CD4-positive, alpha-beta T cell treated with Interleukin-6 for 4 hours (primary cell): Measurements from ENCODE around the gene AKR7A3.
"Not testable (repeated sequence)": the region's sequence is repeated elsewhere in the genome, so short reads cannot be mapped to it uniquely, and the experiment has no call there.

ENCODE experiments used
- DNase-seq: peaks from one replicate; pipeline ENCODE4 v3.0.0-alpha.2; 2020; ENCODE audit warnings: mixed read lengths

Gene AKR7A3

DNA sequence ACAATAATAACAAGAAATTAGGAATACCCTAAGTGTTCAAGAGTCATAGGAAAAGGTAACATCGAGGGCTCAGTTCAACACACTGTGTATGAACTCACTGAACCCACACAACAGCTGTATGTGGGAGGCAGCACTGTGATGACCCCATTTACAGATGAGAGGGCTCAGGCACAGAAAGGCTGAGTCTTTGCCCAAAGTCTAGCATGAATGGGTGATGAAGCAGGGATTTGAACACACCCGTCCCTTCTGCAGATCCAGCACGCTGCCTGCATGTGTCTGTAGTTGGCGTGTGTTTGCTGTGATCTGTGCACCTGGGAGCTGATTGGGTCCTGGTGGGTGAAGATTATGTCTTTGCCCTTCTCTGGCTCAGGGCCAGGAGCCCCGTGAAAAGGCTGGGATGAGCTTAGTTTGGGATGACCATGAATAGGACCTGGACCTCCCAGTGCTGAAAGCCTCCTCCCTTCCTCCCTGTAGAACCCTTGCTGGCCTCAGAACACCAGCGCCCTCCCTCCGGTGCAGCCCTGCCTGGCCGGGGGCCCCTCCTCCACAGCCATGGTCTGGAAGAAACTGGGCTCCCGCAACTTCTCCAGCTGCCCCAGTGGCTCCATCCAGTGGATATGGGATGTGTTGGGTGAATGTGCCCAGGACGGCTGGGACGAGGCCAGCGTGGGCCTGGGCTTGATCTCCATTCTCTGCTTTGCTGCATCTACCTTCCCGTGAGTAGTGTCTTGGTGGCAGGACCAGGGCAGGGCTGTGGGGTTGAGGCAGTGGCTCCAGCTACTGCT is 28.7 kb upstream of the AKR7A3 start:
- DNase-seq = no peak

DNA sequence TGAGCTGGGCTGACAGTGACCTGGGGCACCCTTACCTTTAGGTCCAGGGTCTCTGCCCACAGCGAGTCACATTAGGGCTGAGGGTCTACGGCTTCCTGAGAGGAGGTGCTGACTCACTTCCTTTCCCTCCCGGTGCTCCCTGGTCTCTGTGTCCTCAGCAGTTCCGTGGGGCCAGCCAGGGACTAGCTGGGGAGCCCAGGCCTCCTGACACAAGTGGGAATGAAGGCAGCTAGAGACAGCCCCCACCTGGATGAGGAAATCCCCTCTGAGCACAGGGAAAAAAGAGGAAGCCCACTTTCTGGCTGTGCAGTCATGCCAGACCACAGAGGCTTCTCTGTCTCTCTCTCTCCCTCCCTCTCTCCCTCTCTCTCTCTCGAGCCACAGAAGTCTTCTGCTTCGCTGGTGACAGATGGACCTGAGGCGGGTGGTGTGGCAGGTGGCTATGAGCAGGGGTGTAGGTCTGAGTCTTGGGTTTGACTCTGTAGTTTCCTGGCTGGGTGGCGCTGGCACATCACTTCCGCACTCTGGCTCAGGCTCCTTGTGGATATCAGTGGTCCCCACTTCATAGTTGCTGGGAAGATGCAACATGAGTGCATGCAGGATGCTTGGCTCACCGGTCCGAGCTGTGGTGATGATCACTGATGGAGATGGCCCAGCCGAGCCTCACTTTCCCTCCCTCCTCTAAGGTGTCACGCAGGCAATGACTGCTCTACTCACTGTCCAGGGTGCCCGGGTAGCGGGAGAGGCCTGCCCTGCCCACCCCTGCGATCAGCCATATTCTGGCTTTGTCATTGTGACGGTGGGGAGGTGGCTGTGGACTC is 27.0 kb upstream of the AKR7A3 start:
- no peak for DNase-seq

DNA sequence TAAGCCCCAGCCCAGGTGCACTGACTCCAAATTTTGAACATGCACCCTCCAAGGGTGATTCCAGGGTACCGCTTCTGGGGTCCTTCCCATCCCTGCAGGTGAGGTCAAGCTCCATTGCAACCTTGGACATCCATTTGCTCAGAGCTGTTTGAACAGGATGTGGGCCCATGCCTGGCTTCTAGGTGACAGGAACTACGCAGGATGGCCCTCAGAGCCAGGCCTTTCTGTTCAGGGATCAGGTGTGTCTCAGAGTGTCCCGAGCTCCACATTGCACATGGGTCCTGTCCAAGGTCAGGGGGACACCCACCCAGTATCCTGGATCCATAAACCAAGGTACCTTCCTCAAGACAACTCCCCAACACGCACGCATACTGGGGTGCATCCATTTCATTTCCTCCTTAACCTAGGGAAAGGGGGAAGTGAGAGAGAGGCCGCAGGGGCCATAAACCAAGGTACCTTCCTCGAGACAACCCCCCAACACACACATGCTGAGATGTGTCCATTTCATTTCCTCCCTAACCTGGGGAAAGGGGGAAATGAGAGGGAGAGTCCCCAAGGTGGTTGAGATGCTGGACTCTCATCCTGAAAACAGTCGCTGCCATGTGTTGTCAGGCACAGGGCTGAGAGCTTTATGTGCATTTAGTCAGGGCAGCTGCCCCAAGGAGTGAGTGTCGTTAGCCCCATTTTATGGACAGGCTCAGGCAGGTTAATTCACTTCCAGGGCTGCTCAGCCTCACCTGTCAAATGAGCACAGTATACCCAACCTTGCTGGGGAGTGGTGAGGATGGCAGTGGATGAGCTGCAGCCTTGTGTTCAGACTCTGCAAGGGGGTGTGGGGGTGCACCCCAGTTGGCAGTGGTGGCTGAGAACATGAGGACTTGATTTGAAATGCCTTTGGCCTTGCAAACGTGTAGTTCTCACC is 25.7 kb upstream of the AKR7A3 start:
- no peak for DNase-seq

DNA sequence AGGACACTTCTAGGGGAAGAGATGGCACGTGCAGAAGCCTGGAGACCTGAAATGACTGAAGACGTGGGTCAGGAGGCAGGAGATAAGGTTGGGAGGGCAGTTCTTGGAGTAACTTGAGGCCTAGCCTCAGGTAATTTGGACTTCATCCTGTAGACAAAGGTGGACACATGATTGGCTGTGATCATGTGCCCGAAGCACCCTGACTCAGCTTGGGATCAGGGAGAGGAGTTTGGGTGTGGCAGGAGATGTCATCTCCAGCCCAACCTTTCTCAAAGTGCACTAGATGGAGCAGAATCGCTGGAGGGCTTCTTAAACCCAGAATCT is 25.0 kb upstream of the AKR7A3 start:
- no peak for DNase-seq

DNA sequence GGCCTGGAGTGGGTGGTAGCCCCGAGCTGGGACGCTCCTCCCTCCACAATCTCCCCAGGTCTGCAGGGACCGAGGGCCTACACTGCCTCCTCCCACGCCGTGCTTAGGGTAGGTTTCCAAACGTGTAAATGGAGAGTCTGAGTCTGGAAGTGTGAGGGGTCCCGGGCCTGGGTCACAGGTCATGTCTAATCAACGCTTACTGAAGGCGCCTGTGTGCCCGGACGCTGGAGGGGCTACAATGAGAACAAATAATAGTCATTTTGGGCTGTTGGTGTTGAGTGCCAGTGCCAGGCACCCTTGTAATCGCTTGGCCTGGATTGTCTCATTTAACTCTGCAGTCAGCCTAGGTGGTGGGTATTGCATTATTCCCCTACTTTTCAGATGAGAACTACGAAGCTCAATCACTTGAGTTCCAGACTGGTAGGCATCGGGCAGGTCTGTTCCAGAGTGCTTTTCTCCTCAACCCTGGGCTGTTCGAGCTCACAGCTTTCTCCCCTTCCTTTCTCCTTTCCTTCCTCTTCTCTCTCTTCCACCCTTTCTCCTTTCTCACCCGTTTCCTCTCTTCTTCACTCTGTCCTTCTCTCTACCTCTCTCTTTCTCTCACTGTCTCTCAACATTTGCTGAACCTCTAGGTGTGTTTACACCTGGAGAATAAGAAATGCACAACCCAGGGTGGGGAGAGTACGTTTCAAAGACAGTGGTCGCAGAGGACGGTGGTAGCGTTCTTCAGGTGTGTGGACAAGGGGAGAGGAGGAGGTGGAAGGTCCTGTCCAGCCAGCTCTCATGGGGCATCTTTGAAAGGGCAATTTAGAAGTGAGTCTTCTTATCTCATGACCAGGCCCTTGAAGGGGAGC is 24.4 kb upstream of the AKR7A3 start:
- no peak for DNase-seq

DNA sequence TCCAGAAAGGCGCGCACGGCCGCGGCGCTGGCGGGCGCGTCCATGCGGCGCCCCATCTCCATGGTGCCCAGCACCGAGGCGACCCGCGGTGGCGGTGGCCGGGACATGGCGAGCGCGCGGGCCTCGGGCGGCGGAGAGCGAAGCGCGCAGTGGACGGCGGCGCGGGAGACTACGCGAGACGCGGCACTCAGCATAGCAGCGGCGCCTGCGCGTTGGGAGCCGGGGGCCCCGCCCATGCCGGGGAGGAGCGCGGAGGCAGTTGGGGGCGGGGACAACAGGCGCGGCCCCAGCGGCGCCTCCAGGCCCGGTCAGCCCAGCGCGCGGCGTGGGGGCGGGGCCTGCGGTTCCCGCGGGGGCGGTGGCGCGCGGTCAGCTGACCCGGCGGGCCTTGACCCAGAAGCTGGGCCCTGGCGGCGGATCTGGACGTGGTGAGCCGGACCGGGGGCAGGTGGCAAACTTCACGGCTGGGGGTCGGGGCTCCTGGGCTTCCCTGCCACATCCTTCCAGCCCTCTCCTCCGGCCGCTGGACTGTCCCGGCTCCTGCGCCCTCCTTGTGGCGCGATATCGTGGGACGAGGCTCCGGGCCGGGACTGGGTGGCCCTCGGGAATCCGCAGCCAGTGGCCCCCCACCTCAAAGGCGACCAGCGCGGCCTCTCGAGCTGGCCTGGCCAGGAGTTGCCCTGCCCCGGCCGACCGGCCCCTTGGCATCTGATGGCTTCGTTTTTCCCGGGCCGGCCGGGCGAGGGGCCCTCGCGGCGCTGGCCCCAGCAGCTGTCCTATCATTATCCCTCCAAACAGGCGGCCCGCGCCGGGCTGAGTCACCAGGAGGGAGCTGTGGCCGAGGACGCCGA is 23.6 kb upstream of the AKR7A3 start, which contains the start of the genes AKR7A2 and SLC66A1:
Gene AKR7A2, minus strand, starts transcription at position 214 of the 851 bp plus-strand sequence. Its CDS starts 20 bp downstream, at position 194.
Gene SLC66A1, plus strand, starts transcription at position 396 of the 851 bp plus-strand sequence. CDS start 5,352 bp downstream, outside the sequence.
- DNase-seq = peak; percentile 89

DNA sequence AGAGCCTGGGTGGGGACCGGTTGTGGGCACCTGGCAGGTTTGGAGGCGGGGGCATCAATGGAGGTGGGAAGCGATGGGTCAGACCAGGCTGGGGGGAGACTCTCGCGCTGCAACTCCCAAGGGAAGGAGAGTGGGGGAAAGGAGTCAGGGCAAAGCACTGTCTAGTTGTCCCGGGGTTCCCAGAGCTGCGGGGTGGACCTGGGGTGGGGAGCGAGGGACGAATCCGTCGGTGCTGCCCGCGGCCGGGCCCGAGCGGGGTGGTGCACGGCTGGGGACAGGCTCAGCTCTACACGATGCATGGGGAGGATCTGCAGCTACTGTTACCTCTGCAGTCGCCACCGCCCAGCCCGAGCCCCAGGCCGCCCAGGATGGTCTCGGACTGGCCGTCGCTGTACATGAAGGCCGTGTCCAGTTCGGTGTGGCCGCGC is 22.9 kb upstream of the AKR7A3 start:
- peak; percentile 33 for DNase-seq

DNA sequence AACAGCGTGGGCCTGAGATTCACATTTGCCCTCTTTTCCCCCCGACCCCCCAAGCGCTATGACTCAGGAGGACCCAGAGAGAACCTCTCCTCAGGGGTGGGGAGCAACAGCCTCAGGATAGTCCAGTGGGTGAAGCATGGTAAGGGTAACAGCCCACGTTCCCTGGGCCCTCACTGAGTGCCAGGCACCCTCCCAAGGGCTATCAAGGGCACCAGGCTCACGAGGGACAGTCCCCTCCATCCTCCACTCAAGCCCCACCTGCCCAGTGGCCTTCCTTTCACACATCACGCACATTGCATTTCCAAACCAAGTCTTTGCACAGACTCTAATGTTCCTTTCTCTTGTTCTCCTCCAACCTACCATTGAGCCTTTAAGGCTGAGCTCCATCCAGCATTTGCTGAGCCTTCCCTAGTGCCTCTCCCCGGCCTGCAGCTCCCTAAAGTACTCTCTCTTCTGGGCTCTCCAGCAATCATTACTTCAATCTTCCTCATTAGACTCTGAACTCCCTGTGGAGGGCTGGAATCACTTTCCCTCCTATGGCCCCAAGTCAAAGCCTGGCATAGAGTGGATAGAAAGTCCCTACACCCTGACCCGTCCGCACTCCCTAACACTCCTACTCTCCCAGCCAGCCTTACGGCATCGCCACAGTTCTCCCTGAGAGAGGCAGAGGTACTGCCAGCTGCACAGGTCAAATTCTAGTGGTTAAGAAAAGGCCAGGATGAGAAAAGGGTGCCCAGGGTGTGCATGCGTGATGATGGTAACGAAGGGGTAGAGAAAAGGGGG is 22.3 kb upstream of the AKR7A3 start:
- no peak for DNase-seq

DNA sequence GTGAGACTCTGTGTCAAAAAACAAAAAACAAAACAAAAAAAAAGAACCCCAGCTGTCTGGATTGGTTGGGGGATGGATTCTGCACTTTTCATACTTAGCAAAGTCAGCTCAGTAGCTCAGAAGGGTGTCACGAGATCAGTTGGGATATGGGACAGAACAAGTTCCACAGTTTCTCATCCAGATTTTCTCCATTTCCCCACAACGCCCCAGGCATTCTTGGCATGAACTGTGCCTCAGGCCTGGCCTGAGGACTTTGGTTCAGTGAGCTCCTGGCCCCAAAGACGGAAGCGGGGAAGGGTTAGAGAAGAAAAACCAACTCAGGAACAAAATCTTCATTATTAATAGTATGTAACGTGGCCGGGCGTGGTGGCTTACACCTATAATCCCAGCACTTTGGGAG is 21.5 kb upstream of the AKR7A3 start:
- DNase-seq = no peak

DNA sequence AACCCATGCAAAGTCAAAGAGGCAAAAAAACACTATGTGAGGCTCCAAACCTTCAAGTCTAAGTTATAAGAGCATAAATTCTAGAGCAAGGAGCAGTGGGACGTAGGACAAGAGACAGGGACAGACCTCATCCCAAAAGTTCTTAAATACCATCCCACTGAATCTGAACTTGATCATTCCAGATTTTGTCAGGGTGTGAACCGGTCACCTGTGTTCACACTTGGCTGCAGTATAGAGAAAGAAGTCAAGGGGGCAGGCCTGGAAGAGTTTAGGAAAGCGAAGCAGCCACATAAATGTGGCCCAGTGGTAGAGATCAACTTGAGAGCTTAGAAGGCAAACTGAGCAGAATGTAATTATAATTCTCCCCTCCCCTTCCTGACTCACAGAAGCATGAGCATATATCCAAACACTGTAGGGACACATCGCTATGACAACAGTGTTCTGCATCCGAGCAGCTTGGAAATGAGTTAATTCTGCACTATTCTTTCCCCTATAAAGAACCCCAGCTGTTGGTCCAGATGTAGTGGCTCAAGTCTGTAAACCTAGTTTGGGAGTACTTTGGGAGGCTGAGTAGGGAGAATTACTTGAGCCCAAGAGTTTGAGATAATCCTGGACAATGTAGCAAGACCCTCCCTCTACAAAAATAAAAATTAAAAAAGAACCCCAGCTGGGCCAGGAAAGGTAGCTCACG is 20.7 kb upstream of the AKR7A3 start:
- DNase-seq = no peak

DNA sequence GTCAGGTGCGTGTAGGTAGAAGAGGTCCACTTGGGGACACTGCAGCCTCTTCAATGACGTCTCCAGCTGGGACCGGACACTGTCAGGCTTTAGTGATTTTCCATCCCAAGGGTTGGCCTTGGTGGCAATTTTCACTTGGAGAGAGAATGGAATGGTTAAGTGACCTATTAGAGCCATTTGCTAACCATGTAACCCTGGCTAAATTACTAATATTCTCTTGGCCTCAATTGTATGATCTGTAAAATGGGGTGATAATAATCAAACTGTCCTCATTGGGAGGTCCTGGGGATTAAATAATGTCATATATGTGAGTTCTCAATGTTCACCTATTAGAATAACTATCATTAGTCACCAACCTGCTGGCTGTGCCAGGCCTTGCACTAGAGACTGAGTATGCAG is 19.9 kb upstream of the AKR7A3 start:
- no peak for DNase-seq

DNA sequence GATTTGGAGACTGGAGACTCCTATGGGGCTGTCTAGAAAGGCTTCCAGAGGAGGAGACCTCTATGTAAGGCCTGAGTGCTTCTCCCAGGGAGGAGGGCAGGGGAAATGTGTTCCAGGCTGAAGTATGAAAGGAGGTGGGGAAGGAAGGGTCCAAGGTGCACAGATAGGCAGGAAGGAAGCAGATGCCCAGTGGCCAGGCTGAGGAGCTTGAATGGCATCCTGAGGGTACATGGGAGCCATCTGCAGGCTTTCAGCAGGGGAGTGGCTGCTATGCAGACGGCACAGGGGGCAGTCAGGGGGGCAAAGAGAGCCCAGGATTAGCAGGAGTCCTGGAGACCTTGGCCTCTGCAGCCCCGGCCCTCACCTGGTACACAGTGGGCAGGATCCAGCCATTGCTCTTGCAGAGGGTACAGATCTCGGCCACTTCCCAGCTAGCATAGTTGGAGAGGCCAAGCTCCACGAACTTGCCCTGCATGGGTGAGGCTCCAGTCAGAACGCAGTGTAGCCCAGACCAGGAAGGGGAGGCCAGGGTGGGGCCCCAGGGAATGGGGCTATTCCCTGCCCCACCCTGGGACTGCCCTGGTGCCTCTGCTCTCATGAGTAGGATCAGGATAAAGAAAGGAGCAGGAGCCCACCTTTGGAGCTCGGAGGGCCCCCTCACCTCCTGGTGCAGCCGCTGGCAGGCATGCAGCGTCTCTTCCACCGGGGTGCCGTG is 19.4 kb upstream of the AKR7A3 start:
- DNase-seq = no peak

DNA sequence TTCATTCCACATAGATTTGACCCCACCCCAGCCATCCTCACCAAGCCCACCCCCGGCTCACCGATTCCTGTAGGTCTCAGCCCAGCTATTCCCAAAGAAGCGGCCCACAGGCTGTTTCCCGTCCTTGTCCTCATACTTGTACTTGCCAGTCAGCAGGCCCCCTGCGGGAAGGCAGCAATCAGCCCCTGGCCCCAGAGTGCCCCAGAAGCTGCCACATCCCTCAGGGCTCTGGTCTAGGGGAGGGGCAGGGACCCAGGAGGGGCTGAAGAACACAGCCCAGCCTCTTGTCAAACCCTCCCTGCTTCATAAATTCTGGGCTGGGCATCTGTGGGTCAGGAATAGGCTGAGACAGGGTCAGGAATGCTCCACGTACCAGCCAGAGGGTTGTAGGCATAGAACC is 18.4 kb upstream of the AKR7A3 start:
- DNase-seq = no peak

DNA sequence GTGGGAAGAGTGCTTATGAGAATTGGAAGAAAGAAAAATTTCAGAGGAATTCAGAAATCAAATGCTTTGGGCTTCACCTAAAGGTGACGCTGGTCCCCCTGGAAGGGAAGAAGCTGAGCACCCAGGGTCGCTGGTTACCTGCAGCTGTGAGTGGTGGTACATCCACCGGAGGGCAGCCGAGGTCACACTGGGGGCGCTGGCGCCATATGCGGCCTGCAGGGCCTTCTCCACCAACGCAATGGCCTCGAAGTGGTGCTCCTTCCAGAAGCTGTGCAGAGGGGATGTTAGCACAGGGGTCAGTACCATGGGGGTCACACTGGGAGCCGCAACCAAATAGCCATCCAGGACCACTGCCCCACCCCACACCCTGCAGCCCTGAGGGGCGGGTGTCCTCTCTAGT is 17.3 kb upstream of the AKR7A3 start:
- DNase-seq = no peak

DNA sequence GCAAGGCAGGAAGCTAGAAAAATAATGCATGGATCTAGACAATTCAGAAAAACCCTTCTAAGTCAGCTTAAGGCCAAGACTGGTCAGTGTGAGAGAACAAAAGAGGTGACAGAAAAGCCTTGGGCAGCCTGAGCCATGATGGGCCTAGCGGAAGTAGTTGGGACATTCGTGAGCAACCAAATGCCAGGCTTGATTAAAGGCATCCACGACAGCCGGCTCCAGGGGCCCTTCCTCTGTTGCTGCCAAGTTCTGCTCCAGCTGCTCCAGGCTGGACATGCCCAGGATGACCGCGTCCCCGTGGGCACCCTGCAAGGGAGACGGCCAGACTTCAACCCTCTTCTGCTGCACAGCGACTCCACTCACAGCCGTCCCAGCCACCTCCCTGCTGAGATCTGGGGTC is 15.5 kb upstream of the AKR7A3 start:
- not testable (repeated sequence) for DNase-seq

DNA sequence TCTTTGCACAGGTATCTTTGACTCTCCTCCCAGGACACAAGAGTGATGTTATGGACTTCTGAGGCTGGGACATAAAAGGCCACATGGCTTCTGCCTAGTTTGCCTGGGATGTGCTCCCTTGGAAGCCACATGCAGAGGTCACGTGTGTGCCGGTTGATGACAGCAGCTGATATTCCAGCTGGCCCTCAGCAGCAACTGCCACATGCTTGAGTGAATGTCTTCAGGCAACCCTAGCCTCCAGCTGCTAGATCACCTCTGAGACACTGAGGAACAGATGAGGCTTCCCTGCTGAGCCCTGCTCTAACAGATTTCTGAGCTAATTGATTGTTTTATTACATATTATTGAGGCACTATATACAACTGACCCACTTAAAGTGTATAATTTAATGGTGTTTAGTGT is 11.6 kb upstream of the AKR7A3 start:
- no peak for DNase-seq

DNA sequence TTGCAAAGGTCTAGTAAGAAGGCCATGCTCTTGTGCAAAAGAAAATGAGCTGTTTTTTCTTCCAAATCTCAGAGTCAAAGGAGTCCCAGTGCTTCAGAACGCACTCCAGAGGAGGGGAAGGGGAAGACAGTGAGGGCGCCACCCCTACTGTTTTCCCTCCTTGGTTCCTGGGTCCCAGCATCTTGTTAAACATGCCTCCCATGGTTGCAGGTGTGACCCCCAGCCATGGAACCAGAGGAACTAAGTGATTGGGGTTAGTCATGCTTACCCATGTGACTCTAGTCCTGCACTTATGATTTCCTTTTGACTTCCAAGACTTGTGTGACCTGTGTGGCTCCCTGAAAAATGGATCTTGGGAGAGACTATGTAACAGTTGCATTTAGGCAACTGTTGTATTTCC is 6.1 kb upstream of the AKR7A3 start:
- DNase-seq = no peak

DNA sequence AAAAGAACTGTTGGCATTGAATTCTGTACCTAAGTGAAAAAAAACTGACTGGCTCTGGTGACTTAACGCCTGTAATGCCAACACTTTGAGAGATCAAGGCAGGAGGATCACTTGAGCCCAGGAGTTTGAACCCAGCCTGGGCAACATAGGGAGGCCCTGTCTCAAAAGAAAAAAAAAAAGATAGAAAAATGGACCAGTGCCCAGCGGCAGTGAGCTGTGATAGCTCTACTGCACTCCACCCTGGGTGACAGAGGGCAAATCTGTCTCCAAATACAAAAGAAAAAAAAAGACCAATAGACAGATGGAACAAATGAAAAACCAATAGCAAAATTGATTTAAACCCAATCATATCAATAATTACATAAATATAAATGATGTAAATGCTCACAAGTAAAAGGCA is 674 bp upstream of the AKR7A3 start:
- no peak for DNase-seq
